CD4-positive, alpha-beta T cell (primary cell): Measurements from ENCODE around the gene BMPR1A. TPM values are rescaled to one million over a fixed set of nuclear protein-coding genes. Genes with fewer than 3 reads are reported as not detected.

ENCODE experiments used
- ATAC-seq: fragments of 200-7000 bp; cut with Tn5 transposase; one replicate; pipeline ENCODE4 v1.10.0; 2022; ENCODE audit warnings: mild to moderate bottlenecking; ENCODE audit not compliant: poor library complexity
- CTCF ChIA-PET: fragments of 350-600 bp; sonication (Branson Sonifier 250); formaldehyde crosslinking; loops from one replicate; lab custom pipeline; 2021; ENCODE audit warnings: antibody characterized with exemption, inconsistent platforms; lab: Charles Lee
- POLR2A ChIA-PET: fragments of 350-600 bp; sonication (Branson Sonifier 250); formaldehyde crosslinking; loops from one replicate; lab custom pipeline; 2021; ENCODE audit warnings: antibody characterized with exemption, inconsistent platforms; lab: Charles Lee
- DNase-seq, 14 experiments: peaks; one replicate each; pipeline ENCODE4 v3.0.0-alpha.2; 2013 to 2020; ENCODE audit warnings: mixed read lengths in 2 of 14
- H3K27ac ChIP-seq, 2 donors: one replicate each; pipeline versions ENCODE4 v1.5.1 to v1.7.0; 2013; ENCODE audit warnings: low read length in 2 of 2, low read depth in 1 of 2, mild to moderate bottlenecking in 1 of 2
- H3K27me3 ChIP-seq, 2 experiments: 1 replicate in 1 of 2; 2 replicates in 1 of 2; pipeline versions ENCODE4 v1.6.1 to v1.7.0; 2013; ENCODE audit warnings: low read length in 2 of 2, control low read depth in 1 of 2, mild to moderate bottlenecking in 1 of 2, moderate library complexity in 1 of 2; ENCODE audit not compliant: insufficient read depth in 2 of 2, control insufficient read depth in 1 of 2
- H3K36me3 ChIP-seq: one replicate; pipeline ENCODE4 v1.6.1; 2013; ENCODE audit warnings: low read length, control low read depth; ENCODE audit not compliant: insufficient read depth
- H3K4me1 ChIP-seq: one replicate; pipeline ENCODE4 v1.6.1; 2013; ENCODE audit warnings: low read length, control low read depth; ENCODE audit not compliant: insufficient read depth
- H3K4me3 ChIP-seq: one replicate; pipeline ENCODE4 v1.5.1; 2013; ENCODE audit warnings: mild to moderate bottlenecking, low read length, moderate library complexity
- H3K9me3 ChIP-seq, 2 experiments: 1 replicate in 1 of 2; 2 replicates in 1 of 2; pipeline versions ENCODE4 v1.6.1 to v1.7.0; 2013; ENCODE audit warnings: low read length in 2 of 2, mild to moderate bottlenecking in 2 of 2, control low read depth in 1 of 2, moderate library complexity in 1 of 2; ENCODE audit not compliant: control insufficient read depth in 1 of 2, insufficient read depth in 1 of 2
- H3K27ac Mint-ChIP-seq: one replicate; pipeline ENCODE4 v1.8.0; 2020; ENCODE audit warnings: mixed read lengths
- H3K27me3 Mint-ChIP-seq: one replicate; pipeline ENCODE4 v1.8.0; 2021; ENCODE audit warnings: mixed read lengths
- H3K36me3 Mint-ChIP-seq: one replicate; pipeline ENCODE4 v1.8.0; 2021; ENCODE audit warnings: low read depth, mixed read lengths
- H3K4me1 Mint-ChIP-seq: one replicate; pipeline ENCODE4 v1.8.0; 2021; ENCODE audit warnings: low read depth, mixed read lengths
- H3K4me3 Mint-ChIP-seq: one replicate; pipeline ENCODE4 v1.8.0; 2020; ENCODE audit warnings: mild to moderate bottlenecking, mixed read lengths
- H3K9me3 Mint-ChIP-seq: one replicate; pipeline ENCODE4 v1.8.0; 2020; ENCODE audit warnings: mixed read lengths
- CTCF ChIP-seq: fragments of 200-600 bp; IDR thresholded peaks from one replicate; pipeline ENCODE4 v1.8.0; 2022; ENCODE audit warnings: antibody characterized with exemption, mild to moderate bottlenecking
- intact Hi-C, 2 experiments: fragments of 100-400 bp; cut with DNase I in 1 of 2; cut with micrococcal nuclease in 1 of 2; formaldehyde crosslinking; loops; one replicate each; pipeline versions ENCODE4 v1.15.1 to v1.9.0; 2023 to 2025; cut with DNase I, micrococcal nuclease
- total RNA-seq, 174 experiments: library from RNA in 2 of 174; stranded (reverse) in 2 of 174; gene quantifications; one replicate each; pipeline ENCODE4 v1.2.3 and lab custom pipeline; 2021 to 2026

The BMPR1A gene
- total RNA-seq, 2 experiments from 2014 or later: 1.9 to 2.6 TPM

- ChIA-PET CTCF (no interaction called here), POLR2A (interaction anchor here (1.1 to 1.7 kb wide), 3 partner anchors 28 to 567 kb away, joined by 3 to 6 read pairs (median 3); partner anchors contain the start of gene GLUD1)
- no peaks in the 10 kb centered on the region for H3K27me3 ChIP-seq
- intact Hi-C loops: loop anchor here (10.0 kb wide), 2 partner anchors 283 to 563 kb away; no protein-coding TSS in a partner anchor
- H3K27ac Mint-ChIP-seq: peak overlapping the region; percentile 42
- no peak overlapping the region for H3K4me3 ChIP-seq
- H3K4me1 Mint-ChIP-seq: peaks cover 42% of the 10 kb centered on the region
- no peaks in the 10 kb centered on the region for H3K9me3 ChIP-seq
- ATAC-seq (no peak), DNase-seq (peak in 1 of 14 experiments; percentile 30)
- no peaks in the 10 kb centered on the region for H3K36me3 ChIP-seq
- no peak overlapping the region for H3K4me3 Mint-ChIP-seq
- no peaks in the 10 kb centered on the region for H3K9me3 Mint-ChIP-seq
- no peaks in the 10 kb centered on the region for H3K27me3 Mint-ChIP-seq
- peaks cover 67% of the 10 kb centered on the region for H3K4me1 ChIP-seq
- TF ChIP-seq CTCF: no peak
- H3K36me3 Mint-ChIP-seq: no peaks in the 10 kb centered on the region
- no peak overlapping the region for H3K27ac ChIP-seq
Observed at GRCh38 chr10:86967481-86967941, 211.1 kb downstream of the BMPR1A start.

- ChIA-PET POLR2A (interaction anchor here (1.7 to 3.1 kb wide), 2 partner anchors 29 to 126 kb away, joined by 6 to 32 read pairs; partner anchors contain the start of genes GLUD1 and SHLD2), CTCF (interaction anchor here (2.6 kb wide), 1 partner anchor 8 kb away, joined by 8 read pairs; no protein-coding TSS in a partner anchor)
- peaks cover 66% of the 10 kb centered on the region for H3K4me1 ChIP-seq
- no peaks in the 10 kb centered on the region for H3K36me3 ChIP-seq
- H3K9me3 Mint-ChIP-seq: no peaks in the 10 kb centered on the region
- H3K4me3 ChIP-seq: peak within 1 kb of the TSS; percentile 19
- intact Hi-C loops: loop anchor here (10.0 kb wide), 2 partner anchors 284 to 564 kb away; no protein-coding TSS in a partner anchor
- peak within 1 kb of the TSS in 1 of 2 donors; percentile 6 for H3K27ac ChIP-seq
- ATAC-seq (no peak), DNase-seq (peak in 6 of 14 experiments; percentile 24 to 52 (median 38))
- TF ChIP-seq CTCF: no peak
- H3K27me3 ChIP-seq: no peaks in the 10 kb centered on the region
- peak within 1 kb of the TSS; percentile 73 for H3K4me3 Mint-ChIP-seq
- no peaks in the 10 kb centered on the region for H3K9me3 ChIP-seq
- H3K27me3 Mint-ChIP-seq: no peaks in the 10 kb centered on the region
- peak within 1 kb of the TSS; percentile 93 for H3K27ac Mint-ChIP-seq
- peaks cover 46% of the 10 kb centered on the region for H3K4me1 Mint-ChIP-seq
- no peaks in the 10 kb centered on the region for H3K36me3 Mint-ChIP-seq
Observed at GRCh38 chr10:86968271-86968993, 212.0 kb downstream of the BMPR1A start, which contains the start of gene ADIRF. TSS of gene ADIRF (plus strand) at chr10:86968482. CDS start at chr10:86968545, 63 bp downstream.

GRCh38 chr10:86968994-86969355 is 212.6 kb downstream of the BMPR1A start:
- H3K27me3 Mint-ChIP-seq: no peaks in the 10 kb centered on the region
- ATAC-seq: no peak
- no peak for DNase-seq
- Histone ChIP-seq H3K4me1 (peaks cover 66% of the 10 kb centered on the region), H3K36me3 (no peaks in the 10 kb centered on the region), H3K9me3 (no peaks in the 10 kb centered on the region), H3K27me3 (no peaks in the 10 kb centered on the region), H3K4me3 (peak overlapping the region; percentile 19), H3K27ac (peak overlapping the region in 1 of 2 donors; percentile 6)
- H3K4me1 Mint-ChIP-seq: peaks cover 46% of the 10 kb centered on the region
- TF ChIP-seq CTCF: no peak
- no peaks in the 10 kb centered on the region for H3K36me3 Mint-ChIP-seq
- no peak overlapping the region for H3K27ac Mint-ChIP-seq
- ChIA-PET POLR2A (interaction anchor here (1.7 to 3.1 kb wide), 2 partner anchors 30 to 126 kb away, joined by 6 to 32 read pairs; partner anchors contain the start of genes GLUD1 and SHLD2), CTCF (interaction anchor here (2.6 kb wide), 1 partner anchor 9 kb away, joined by 8 read pairs; no protein-coding TSS in a partner anchor)
- intact Hi-C loops: loop anchor here (10.0 kb wide), 2 partner anchors 284 to 564 kb away; no protein-coding TSS in a partner anchor
- no peaks in the 10 kb centered on the region for H3K9me3 Mint-ChIP-seq
- H3K4me3 Mint-ChIP-seq: peak overlapping the region; percentile 73
